ENCODE measurements around the gene CSNK1E.
"Not testable (repeated sequence)": the region's sequence is repeated elsewhere in the genome, so short reads cannot be mapped to it uniquely, and the experiment has no call there.

CSNK1E gene

DNA sequence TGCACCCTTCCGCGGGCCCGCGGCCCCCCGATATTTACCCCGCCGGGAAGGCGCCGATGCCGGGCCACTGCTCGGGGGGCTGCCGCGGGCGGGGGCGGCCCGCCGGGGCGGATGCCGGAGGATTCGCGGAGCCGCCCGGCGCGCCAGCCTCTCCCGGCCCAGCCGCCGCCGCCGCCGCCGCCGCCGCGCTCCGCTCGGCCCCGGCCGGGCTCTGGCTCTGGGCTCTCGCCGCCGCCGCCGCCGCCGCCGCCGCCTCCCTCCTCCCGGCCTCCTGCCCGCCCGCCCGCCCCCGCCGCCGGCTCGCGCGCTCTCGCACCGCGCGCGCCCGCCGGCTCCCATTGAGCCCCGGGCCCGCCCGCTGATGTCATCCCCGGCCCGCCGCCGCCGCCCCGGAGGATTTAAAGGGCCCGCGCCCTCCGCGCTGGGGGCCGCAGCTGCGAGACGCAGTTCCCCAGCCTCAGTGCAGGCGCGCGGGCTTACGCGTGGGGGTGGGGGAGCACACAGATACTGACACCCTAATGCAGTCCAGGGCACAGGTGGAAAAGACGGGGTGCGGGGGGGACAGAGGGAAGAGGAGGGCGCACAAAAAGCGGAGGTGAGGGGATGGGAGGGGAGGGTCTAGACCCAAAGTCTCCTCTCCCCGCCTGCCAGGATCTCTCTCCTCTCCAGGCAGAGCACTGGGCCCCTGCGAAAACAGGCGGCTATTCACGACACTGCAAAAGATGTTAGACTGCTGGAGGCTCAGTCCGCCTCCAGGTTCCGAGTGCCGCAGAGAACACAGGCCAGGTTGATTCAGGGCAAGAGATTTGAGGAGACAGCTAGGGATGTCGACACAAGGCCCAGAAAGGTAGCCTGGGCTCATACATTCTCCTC, at the start of gene CSNK1E:
Gene CSNK1E, minus strand, starts transcription at position 312 of the 873 bp plus-strand sequence. CDS start 3,276 bp downstream, outside the sequence.
- no peak for DNase-seq (ENCODE audit: low read depth, low spot score)

GRCh38 chr22:38365829-38366228, 48.6 kb upstream of the CSNK1E start:
- DNase-seq (ENCODE audit: low read depth, low spot score): not testable (repeated sequence)

DNA sequence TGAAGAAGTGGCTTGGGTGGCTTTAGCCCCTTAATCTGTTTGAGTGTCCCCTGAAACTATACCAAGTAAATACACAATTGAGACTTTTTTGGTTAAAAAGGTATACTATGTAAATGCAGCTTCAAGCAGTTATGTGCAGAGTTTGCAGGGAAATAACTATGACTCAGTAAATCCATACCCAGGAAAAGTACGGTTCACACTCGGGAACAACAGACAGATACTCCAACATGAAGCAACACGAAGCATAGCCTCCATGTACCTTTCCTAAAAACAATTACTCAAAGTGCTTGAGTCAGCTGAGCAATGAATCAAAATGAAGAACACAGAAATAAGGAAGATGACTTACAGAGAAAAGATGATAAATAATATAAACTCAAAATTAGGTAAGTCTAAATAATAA, 47.9 kb upstream of the CSNK1E start:
- not testable (repeated sequence) for DNase-seq (ENCODE audit: low read depth, low spot score)

GRCh38 chr22:38360560-38360959, 43.3 kb upstream of the CSNK1E start:
- DNase-seq (ENCODE audit: low read depth, low spot score): not testable (repeated sequence)

DNA sequence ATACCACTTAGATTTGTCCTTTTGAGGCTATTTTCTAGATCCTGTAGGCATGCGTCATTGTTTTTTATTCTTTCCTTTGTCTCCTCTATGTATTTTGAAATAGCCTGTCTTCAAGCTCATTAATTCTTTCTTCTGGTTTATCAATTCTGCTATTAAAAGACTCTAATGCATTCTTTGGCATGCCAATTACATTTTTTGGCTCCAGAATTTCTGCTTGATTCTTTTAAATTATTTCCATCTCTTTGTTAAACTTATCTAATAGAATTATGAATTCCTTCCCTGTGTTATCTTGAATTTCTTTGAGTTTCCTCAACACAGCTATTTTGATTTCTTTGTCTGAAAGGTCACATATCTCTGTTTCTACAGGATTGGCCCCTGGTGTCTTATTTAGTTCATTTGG, 42.6 kb upstream of the CSNK1E start:
- DNase-seq (ENCODE audit: low read depth, low spot score): not testable (repeated sequence)

GRCh38 chr22:38357971-38358370, 40.7 kb upstream of the CSNK1E start:
- not testable (repeated sequence) for DNase-seq (ENCODE audit: low read depth, low spot score)

DNA sequence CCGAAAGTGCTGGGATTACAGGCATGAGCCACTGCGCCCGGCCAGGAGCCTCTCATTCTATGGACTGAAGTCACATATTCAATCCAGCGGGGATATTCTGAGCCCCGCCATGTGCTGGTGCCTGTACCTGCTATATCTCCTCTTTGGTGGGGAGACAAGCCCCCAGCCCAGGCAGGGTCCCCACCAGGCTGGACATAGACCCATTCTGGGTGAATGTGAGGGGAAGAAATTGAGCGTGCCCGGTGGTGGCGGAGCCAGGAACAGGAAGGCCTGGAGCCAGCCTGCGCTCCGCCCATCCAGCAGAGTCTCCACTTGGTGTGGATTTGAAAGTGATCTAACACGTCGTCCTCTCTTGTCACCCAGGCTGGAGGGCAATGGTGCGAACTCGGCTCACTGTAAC, 38.0 kb upstream of the CSNK1E start:
- DNase-seq (ENCODE audit: low read depth, low spot score): no peak

GRCh38 chr22:38353701-38354100, 36.5 kb upstream of the CSNK1E start:
- no peak for DNase-seq (ENCODE audit: low read depth, low spot score)

- DNase-seq (ENCODE audit: low read depth, low spot score): no peak
These were observed 36.0 kb upstream of the CSNK1E start for GRCh38 chr22:38353142-38353629.

GRCh38 chr22:38352436-38352835, 35.2 kb upstream of the CSNK1E start:
- no peak for DNase-seq (ENCODE audit: low read depth, low spot score)

GRCh38 chr22:38350444-38351359, 33.5 kb upstream of the CSNK1E start:
- DNase-seq (ENCODE audit: low read depth, low spot score): no peak

DNA sequence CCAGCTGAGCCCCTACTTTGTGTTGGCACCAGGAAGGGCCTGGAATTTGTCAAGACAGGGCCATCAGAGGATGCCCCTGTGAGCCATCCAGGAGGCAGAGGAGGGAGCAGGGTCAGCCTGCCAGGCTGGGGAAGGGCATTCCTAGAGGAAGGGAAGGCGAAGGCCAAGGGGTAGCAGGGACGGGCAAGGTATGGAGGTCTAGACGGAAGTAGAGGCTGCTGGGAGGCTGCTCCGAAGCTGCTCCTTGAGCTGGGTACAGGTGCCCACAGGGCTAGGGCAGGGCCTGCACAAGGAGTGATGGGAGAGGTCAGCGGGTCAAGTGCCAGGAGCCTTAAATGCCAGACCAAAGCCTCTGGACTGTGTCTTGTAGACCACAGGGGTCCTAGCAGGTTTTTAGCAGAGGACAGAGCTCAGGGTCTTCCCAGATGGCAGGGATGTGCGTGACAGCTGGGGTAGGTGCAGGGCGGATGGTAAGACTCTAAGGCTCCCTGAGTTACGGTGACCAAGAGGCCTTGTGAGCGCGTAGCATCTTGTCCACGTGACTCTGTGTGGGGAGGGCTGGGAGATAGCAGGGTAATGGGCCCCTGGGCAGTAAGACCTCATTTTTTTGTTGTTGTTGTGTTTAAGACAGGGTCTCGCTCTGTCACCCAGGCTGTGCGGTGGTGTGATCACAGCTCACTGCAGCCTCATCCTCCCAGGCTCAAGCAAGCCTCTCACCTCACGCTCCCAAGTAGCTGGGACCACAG, 31.7 kb upstream of the CSNK1E start:
- no peak for DNase-seq (ENCODE audit: low read depth, low spot score)

- no peak for DNase-seq (ENCODE audit: low read depth, low spot score)
These were observed 30.9 kb upstream of the CSNK1E start for GRCh38 chr22:38347944-38348750.

- no peak for DNase-seq (ENCODE audit: low read depth, low spot score)
These were observed 30.1 kb upstream of the CSNK1E start for GRCh38 chr22:38347181-38347943.

- no peak for DNase-seq (ENCODE audit: low read depth, low spot score)
These were observed 29.3 kb upstream of the CSNK1E start for GRCh38 chr22:38346506-38346905.

- no peak for DNase-seq (ENCODE audit: low read depth, low spot score)
These were observed 28.5 kb upstream of the CSNK1E start for GRCh38 chr22:38345782-38346181.

- DNase-seq (ENCODE audit: low read depth, low spot score): not testable (repeated sequence)
These were observed 22.7 kb upstream of the CSNK1E start for GRCh38 chr22:38339893-38340292.

DNA sequence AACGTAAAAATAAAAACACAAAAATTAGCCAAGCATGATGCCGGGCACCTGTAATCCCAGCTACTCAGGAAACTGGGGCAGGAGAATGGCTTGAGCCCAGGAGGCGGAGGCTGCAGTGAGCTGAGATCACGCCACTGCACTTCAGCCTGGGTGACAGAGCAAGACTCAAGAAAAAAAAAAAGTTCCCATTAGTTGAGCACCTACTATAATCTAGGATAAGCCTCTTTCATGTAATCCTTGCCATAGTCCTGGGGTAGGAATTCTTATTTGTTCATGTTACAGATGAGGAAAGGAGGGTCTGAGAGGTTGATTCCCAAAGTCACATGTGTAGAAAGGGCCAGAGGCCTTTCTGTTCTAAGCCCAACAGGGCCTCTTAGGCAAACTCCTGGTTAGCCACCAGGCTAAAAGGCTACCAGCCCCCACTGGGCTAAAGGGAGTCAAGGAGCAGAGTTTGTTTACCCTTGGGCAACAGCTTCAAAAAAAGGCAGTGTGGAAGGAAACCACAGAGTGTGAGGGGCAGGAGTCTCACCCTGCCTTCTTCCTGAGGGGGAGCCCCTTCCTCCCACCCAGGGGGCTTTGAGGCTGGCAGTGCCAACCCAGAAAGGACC, 21.6 kb upstream of the CSNK1E start:
- no peak for DNase-seq (ENCODE audit: low read depth, low spot score)

GRCh38 chr22:38336699-38337098, 19.5 kb upstream of the CSNK1E start:
- DNase-seq (ENCODE audit: low read depth, low spot score): no peak
